ENCODE results near the gene LDB3.

The LDB3 gene

GRCh38 chr10:86655173-86655540 lies 13.2 kb upstream of the LDB3 start:
- no peak overlapping the region for H3K4me2 ChIP-seq (ENCODE audit: low read length)
- 0 out of 2 replicates have a peak, but pooled peaks cover 13% of the 10 kb centered on the region for H3K27me3 ChIP-seq (ENCODE audit: insufficient read depth, low read length)
- no peaks in the 10 kb centered on the region for H3K79me2 ChIP-seq (ENCODE audit: insufficient read depth, low read length)
- no peaks in the 10 kb centered on the region for H3F3A ChIP-seq (ENCODE audit: insufficient read depth, low read length)
- H3K9me2 ChIP-seq (ENCODE audit: low read depth, low read length) = no peaks in the 10 kb centered on the region
- H2AFZ ChIP-seq (ENCODE audit: low read length) = no peak overlapping the region
- no peak overlapping the region for H3K9ac ChIP-seq (ENCODE audit: low read length)
- H3K36me3 ChIP-seq (ENCODE audit: insufficient read depth, low read length) = no peaks in the 10 kb centered on the region
- TF ChIP-seq EZH2 (IDR thresholded peaks at IDR 0.05; ENCODE audit: borderline replicate concordance, low read length) (no peak), CTCF (IDR thresholded peaks at IDR 0.05; ENCODE audit: low read length) (no peak)
- H3K4me1 ChIP-seq (ENCODE audit: insufficient read depth, low read length, severe bottlenecking) = no peaks in the 10 kb centered on the region
- no peak overlapping the region for H3K4me3 ChIP-seq (ENCODE audit: low read depth, low read length, poor library complexity, severe bottlenecking)
- H3K27ac ChIP-seq (ENCODE audit: low read depth, low read length, poor library complexity, severe bottlenecking) = no peak overlapping the region
- H3K9me3 ChIP-seq (ENCODE audit: low read length) = no peaks in the 10 kb centered on the region
- no peaks in the 10 kb centered on the region for H4K20me1 ChIP-seq (ENCODE audit: insufficient read depth, low read length)

- Histone ChIP-seq H3K27me3 (ENCODE audit: insufficient read depth, low read length) (0 out of 2 replicates have a peak, but pooled peaks cover 13% of the 10 kb centered on the region), H3F3A (ENCODE audit: insufficient read depth, low read length) (no peaks in the 10 kb centered on the region), H3K4me3 (ENCODE audit: low read depth, low read length, poor library complexity, severe bottlenecking) (no peak overlapping the region), H2AFZ (ENCODE audit: low read length) (no peak overlapping the region), H3K9ac (ENCODE audit: low read length) (no peak overlapping the region), H3K4me2 (ENCODE audit: low read length) (no peak overlapping the region), H3K36me3 (ENCODE audit: insufficient read depth, low read length) (no peaks in the 10 kb centered on the region), H3K4me1 (ENCODE audit: insufficient read depth, low read length, severe bottlenecking) (no peaks in the 10 kb centered on the region), H4K20me1 (ENCODE audit: insufficient read depth, low read length) (no peaks in the 10 kb centered on the region), H3K9me3 (ENCODE audit: low read length) (no peaks in the 10 kb centered on the region), H3K27ac (ENCODE audit: low read depth, low read length, poor library complexity, severe bottlenecking) (no peak overlapping the region), H3K9me2 (ENCODE audit: low read depth, low read length) (no peaks in the 10 kb centered on the region), H3K79me2 (ENCODE audit: insufficient read depth, low read length) (no peaks in the 10 kb centered on the region)
- TF ChIP-seq CTCF (IDR thresholded peaks at IDR 0.05; ENCODE audit: low read length) (no peak), EZH2 (IDR thresholded peaks at IDR 0.05; ENCODE audit: borderline replicate concordance, low read length) (no peak)
These were observed 12.7 kb upstream of the LDB3 start for GRCh38 chr10:86655596-86655995.

GRCh38 chr10:86657011-86657395 lies 11.3 kb upstream of the LDB3 start:
- Histone ChIP-seq H3K79me2 (ENCODE audit: insufficient read depth, low read length) (no peaks in the 10 kb centered on the region), H3K9me3 (ENCODE audit: low read length) (no peaks in the 10 kb centered on the region), H4K20me1 (ENCODE audit: insufficient read depth, low read length) (no peaks in the 10 kb centered on the region), H3K4me3 (ENCODE audit: low read depth, low read length, poor library complexity, severe bottlenecking) (no peak overlapping the region), H3K4me1 (ENCODE audit: insufficient read depth, low read length, severe bottlenecking) (no peaks in the 10 kb centered on the region), H3K36me3 (ENCODE audit: insufficient read depth, low read length) (no peaks in the 10 kb centered on the region), H3K9ac (ENCODE audit: low read length) (no peak overlapping the region), H3K9me2 (ENCODE audit: low read depth, low read length) (no peaks in the 10 kb centered on the region), H3F3A (ENCODE audit: insufficient read depth, low read length) (no peaks in the 10 kb centered on the region), H3K4me2 (ENCODE audit: low read length) (no peak overlapping the region), H3K27ac (ENCODE audit: low read depth, low read length, poor library complexity, severe bottlenecking) (no peak overlapping the region), H3K27me3 (ENCODE audit: insufficient read depth, low read length) (0 out of 2 replicates have a peak, but pooled peaks cover 11% of the 10 kb centered on the region), H2AFZ (ENCODE audit: low read length) (no peak overlapping the region)
- no peak for TF ChIP-seq CTCF (IDR thresholded peaks at IDR 0.05; ENCODE audit: low read length)
- TF ChIP-seq EZH2 (IDR thresholded peaks at IDR 0.05; ENCODE audit: borderline replicate concordance, low read length) = no peak

All from OCI-LY1 (cell line).